Spinal cord (tissue), 10 donors: ENCODE measurements around the gene TAS2R42. TPM values are rescaled to one million over a fixed set of nuclear protein-coding genes. Genes with fewer than 3 reads are reported as not detected.

Experiments used
- DNase-seq, 6 donors: peaks; one replicate each; pipeline versions ENCODE4 v3.0.0 to v3.0.0-alpha.2; 2013 to 2015; ENCODE audit warnings: low spot score in 6 of 6, low read depth in 4 of 6
- H3K27ac ChIP-seq: one replicate; pipeline ENCODE4 v1.5.1; 2013; ENCODE audit warnings: low read depth, low read length, control low read depth
- H3K27me3 ChIP-seq: one replicate; pipeline ENCODE4 v1.6.1; 2013; ENCODE audit warnings: low read length; ENCODE audit not compliant: control insufficient read depth, insufficient read depth
- H3K36me3 ChIP-seq: one replicate; pipeline ENCODE4 v1.6.1; 2013; ENCODE audit warnings: low read length; ENCODE audit not compliant: control insufficient read depth, insufficient read depth
- H3K4me1 ChIP-seq: one replicate; pipeline ENCODE4 v1.6.1; 2013; ENCODE audit warnings: low read length; ENCODE audit not compliant: control insufficient read depth, insufficient read depth
- H3K4me3 ChIP-seq: one replicate; pipeline ENCODE4 v1.5.1; 2013; ENCODE audit warnings: low read depth, low read length, control low read depth
- H3K9me3 ChIP-seq: one replicate; pipeline ENCODE4 v1.6.1; 2013; ENCODE audit warnings: low read length; ENCODE audit not compliant: control insufficient read depth, insufficient read depth
- WGBS: methylation state at CpG from one replicate; pipeline ENCODE4 v1.1.5; 2013; ENCODE audit warnings: missing lambda C conversion rate; ENCODE audit not compliant: insufficient coverage; 5-methylcytosine and 5-hydroxymethylcytosine counted together
- polyA plus RNA-seq, 2 donors: library from polyadenylated mRNA; unstranded; fragments of 120-200 nt; gene quantifications; one replicate each; pipeline ENCODE4 v1.2.1, GENCODE V29; 2013; ENCODE audit not compliant: insufficient read length in 2 of 2
- total RNA-seq, 2 donors: library from RNA; depleted of rRNA in 1 of 2; stranded (reverse); fragments of 120-200 nt in 1 of 2; fragments of >200 nt in 1 of 2; gene quantifications; one replicate each; pipeline versions ENCODE4 v1.2.3 to v1.2.4, GENCODE V29; 2013 to 2014
- donor health status: healthy.

Gene TAS2R42
- total and polyA plus RNA-seq, 4 donors, result 0.23 TPM; not detected in 3

GRCh38 chr12:11174022-11174421 lies 12.7 kb downstream of the TAS2R42 start:
- peaks cover 6% of the 10 kb centered on the region for H3K4me1 ChIP-seq
- no CpG with 5 or more reads among the region's 2 CpGs for WGBS
- H3K27me3 ChIP-seq, result no peaks in the 10 kb centered on the region
- no peak overlapping the region for H3K4me3 ChIP-seq
- DNase-seq, result peak in 1 of 6 donors; percentile 6
- no peak overlapping the region for H3K27ac ChIP-seq
- no peaks in the 10 kb centered on the region for H3K9me3 ChIP-seq
- peaks cover 2% of the 10 kb centered on the region for H3K36me3 ChIP-seq

- Histone ChIP-seq H3K4me1 (peaks cover 6% of the 10 kb centered on the region), H3K4me3 (peak overlapping the region; percentile 75), H3K36me3 (peaks cover 2% of the 10 kb centered on the region), H3K27me3 (no peaks in the 10 kb centered on the region), H3K27ac (peak overlapping the region; percentile 91), H3K9me3 (no peaks in the 10 kb centered on the region)
- DNase-seq, result peak in 3 of 6 donors; percentile 13 to 77 (median 40)
- WGBS, result 0% methylated on average over 1 of the region's 10 CpGs
These were observed 14.6 kb downstream of the TAS2R42 start for GRCh38 chr12:11171969-11172675.

- Histone ChIP-seq H3K36me3 (peaks cover 2% of the 10 kb centered on the region), H3K4me3 (peak within 1 kb of the TSS; percentile 75), H3K4me1 (peaks cover 6% of the 10 kb centered on the region), H3K27ac (peak within 1 kb of the TSS; percentile 91), H3K27me3 (no peaks in the 10 kb centered on the region), H3K9me3 (no peaks in the 10 kb centered on the region)
- WGBS, result under 1% methylated on average over 63 of the region's 70 CpGs
- peak; percentile 86 to 98 (median 91) for DNase-seq
These were observed 15.4 kb downstream of the TAS2R42 start, which contains the start of gene SMIM10L1 for GRCh38 chr12:11171145-11171968. Gene SMIM10L1, plus strand, starts transcription at chr12:11171194. Its CDS starts 163 bp downstream, at chr12:11171357.

GRCh38 chr12:11170810-11171144 lies 16.0 kb downstream of the TAS2R42 start:
- Histone ChIP-seq H3K27ac (peak overlapping the region; percentile 91), H3K4me1 (peaks cover 6% of the 10 kb centered on the region), H3K4me3 (peak overlapping the region; percentile 75), H3K9me3 (no peaks in the 10 kb centered on the region), H3K27me3 (no peaks in the 10 kb centered on the region), H3K36me3 (peaks cover 2% of the 10 kb centered on the region)
- WGBS, result 0% methylated on average over 3 of the region's 4 CpGs
- peak in 1 of 6 donors; percentile 6 for DNase-seq

- H3K27me3 ChIP-seq, result no peaks in the 10 kb centered on the region
- H3K27ac ChIP-seq, result no peak overlapping the region
- DNase-seq, result no peak
- H3K36me3 ChIP-seq, result peaks cover 2% of the 10 kb centered on the region
- H3K4me3 ChIP-seq, result no peak overlapping the region
- H3K4me1 ChIP-seq, result peaks cover 6% of the 10 kb centered on the region
- H3K9me3 ChIP-seq, result no peaks in the 10 kb centered on the region
These were observed 20.4 kb downstream of the TAS2R42 start for GRCh38 chr12:11166300-11166699.

GRCh38 chr12:11164384-11164783 lies 22.4 kb downstream of the TAS2R42 start:
- Histone ChIP-seq H3K27ac (no peak overlapping the region), H3K36me3 (no peaks in the 10 kb centered on the region), H3K4me3 (no peak overlapping the region), H3K9me3 (no peaks in the 10 kb centered on the region), H3K4me1 (no peaks in the 10 kb centered on the region), H3K27me3 (no peaks in the 10 kb centered on the region)
- no peak for DNase-seq

- no CpG with 5 or more reads among the region's 1 CpG for WGBS
- no peak for DNase-seq
These were observed 24.2 kb downstream of the TAS2R42 start for GRCh38 chr12:11162502-11162901.

GRCh38 chr12:11158885-11159444 lies 27.8 kb downstream of the TAS2R42 start:
- WGBS, result no CpG with 5 or more reads among the region's 5 CpGs
- no peak overlapping the region for H3K27ac ChIP-seq
- H3K4me1 ChIP-seq, result no peaks in the 10 kb centered on the region
- DNase-seq, result no peak
- H3K36me3 ChIP-seq, result no peaks in the 10 kb centered on the region
- no peak overlapping the region for H3K4me3 ChIP-seq
- H3K27me3 ChIP-seq, result no peaks in the 10 kb centered on the region
- H3K9me3 ChIP-seq, result no peaks in the 10 kb centered on the region

More at GRCh38 chr12:11162502-11162901, 24.2 kb downstream of the TAS2R42 start:
- Histone ChIP-seq H3K36me3 (no peaks in the 10 kb centered on the region), H3K4me1 (no peaks in the 10 kb centered on the region), H3K27me3 (no peaks in the 10 kb centered on the region), H3K9me3 (no peaks in the 10 kb centered on the region), H3K4me3 (no peak overlapping the region), H3K27ac (no peak overlapping the region)

- Histone ChIP-seq H3K4me3 (no peak overlapping the region), H3K4me1 (no peaks in the 10 kb centered on the region), H3K27ac (no peak overlapping the region), H3K27me3 (no peaks in the 10 kb centered on the region), H3K9me3 (no peaks in the 10 kb centered on the region), H3K36me3 (no peaks in the 10 kb centered on the region)
- WGBS, result no CpG with 5 or more reads among the region's 1 CpG
- DNase-seq, result no peak
These were observed 32.3 kb downstream of the TAS2R42 start for GRCh38 chr12:11154400-11154925.
